Smooth muscle cell (in vitro differentiated cells): ENCODE measurements around the gene PCBP3. TPM values are rescaled to one million over a fixed set of nuclear protein-coding genes. Genes with fewer than 3 reads are reported as not detected.

Experiments
- DNase-seq: peaks from one replicate; lab custom pipeline; 2025; ENCODE audit not compliant: unreplicated experiment; lab: John Stamatoyannopoulos, UW
- H2AFZ ChIP-seq: fragments of 200-600 bp; sonication (generic); 2 replicates; pipeline ENCODE4 v1.6.0; 2016; ENCODE audit warnings: antibody characterized with exemption, low read depth, mild to moderate bottlenecking
- H3F3A ChIP-seq: fragments of 200-600 bp; sonication (generic); 2 replicates; pipeline ENCODE4 v1.6.0; 2017; ENCODE audit warnings: antibody characterized with exemption, low read depth
- H3K27ac ChIP-seq: fragments of 200-600 bp; sonication (generic); 2 replicates; pipeline ENCODE4 v1.5.1; 2016; ENCODE audit warnings: low read depth, mild to moderate bottlenecking
- H3K27me3 ChIP-seq: fragments of 200-600 bp; sonication (generic); 2 replicates; pipeline ENCODE4 v1.6.1; 2016; ENCODE audit warnings: low read depth, mild to moderate bottlenecking
- H3K36me3 ChIP-seq: fragments of 200-600 bp; sonication (generic); 2 replicates; pipeline ENCODE4 v1.5.1; 2016; ENCODE audit warnings: low read depth
- H3K4me1 ChIP-seq: fragments of 200-600 bp; sonication (generic); 2 replicates; pipeline ENCODE4 v1.5.1; 2016; ENCODE audit warnings: low read depth
- H3K4me2 ChIP-seq: fragments of 200-600 bp; sonication (generic); 2 replicates; pipeline ENCODE4 v1.6.0; 2016; ENCODE audit warnings: mild to moderate bottlenecking
- H3K4me3 ChIP-seq: fragments of 200-600 bp; sonication (generic); 2 replicates; pipeline ENCODE4 v1.5.1; 2016; ENCODE audit warnings: mild to moderate bottlenecking
- H3K79me2 ChIP-seq: fragments of 200-600 bp; sonication (generic); 2 replicates; pipeline ENCODE4 v1.6.0; 2016; ENCODE audit warnings: low read depth, mild to moderate bottlenecking
- H3K9ac ChIP-seq: fragments of 200-600 bp; sonication (generic); 2 replicates; pipeline ENCODE4 v1.6.0; 2016; ENCODE audit warnings: low read depth
- H3K9me3 ChIP-seq: fragments of 200-600 bp; sonication (generic); replicated peaks from 2 replicates; pipeline ENCODE4 v1.5.1; 2016; ENCODE audit warnings: low read depth
- H4K20me1 ChIP-seq: fragments of 200-600 bp; sonication (generic); 2 replicates; pipeline ENCODE4 v1.6.0; 2016; ENCODE audit warnings: low read depth
- WGBS: methylation state at CpG from one replicate; pipeline ENCODE4 v1.1.7; 2016; ENCODE audit warnings: low lambda C conversion rate; 5-methylcytosine and 5-hydroxymethylcytosine counted together
- polyA plus RNA-seq: library from polyadenylated mRNA; unstranded; fragments of >200 nt; fragmentation: Nextera tagmentation; extraction: Ambion mirVana; gene quantifications from 2 replicates; pipeline ENCODE4 v1.2.1, GENCODE V29; 2016
- total RNA-seq: library from RNA; depleted of rRNA; stranded (reverse); fragments of >200 nt; gene quantifications from 2 replicates; pipeline ENCODE4 v1.2.3, GENCODE V29; 2014
- TF ChIP-seq, protein P1 (sequence below): fragments of 200-600 bp; sonication (generic); IDR thresholded peaks from 2 replicates; pipeline ENCODE4 v1.5.1; 2017; ENCODE audit warnings: borderline replicate concordance, mild to moderate bottlenecking, antibody characterized with exemption; ENCODE audit not compliant: insufficient read depth, poor library complexity, severe bottlenecking

Gene PCBP3
- total and polyA plus RNA-seq, 2 experiments from 2014 or later, result 8.9 to 23.1 TPM

DNA sequence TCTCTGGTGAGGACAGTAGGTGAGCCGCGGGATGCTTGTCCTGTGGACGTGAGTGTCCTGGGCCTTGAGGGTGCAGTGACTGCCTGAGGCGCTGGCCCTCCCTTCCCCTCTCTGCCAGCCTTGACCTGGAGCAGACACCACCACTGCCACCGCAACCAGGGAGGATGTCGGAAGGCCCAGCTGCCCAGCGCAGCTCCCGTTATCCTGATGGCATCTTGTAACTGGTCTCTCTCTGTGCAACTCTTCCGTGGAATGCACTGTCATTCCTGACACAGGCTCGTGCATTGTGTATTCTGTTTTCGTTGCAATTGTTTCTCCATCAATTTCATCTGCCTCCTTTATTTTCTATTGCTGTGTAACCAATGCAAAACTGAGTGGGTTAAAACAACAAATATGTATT is 118.2 kb downstream of the PCBP3 start:
- H2AFZ ChIP-seq, result no peak overlapping the region
- H3K27me3 ChIP-seq, result no peaks in the 10 kb centered on the region
- H4K20me1 ChIP-seq, result no peaks in the 10 kb centered on the region
- H3K4me3 ChIP-seq, result no peak overlapping the region
- no peaks in the 10 kb centered on the region for H3K4me1 ChIP-seq
- no peak for DNase-seq
- 93% methylated on average over 11 of the region's 11 CpGs for WGBS
- H3K27ac ChIP-seq, result no peak overlapping the region
- H3K4me2 ChIP-seq, result no peak overlapping the region
- no peaks in the 10 kb centered on the region for H3K79me2 ChIP-seq
- H3K9ac ChIP-seq, result no peak overlapping the region
- H3K9me3 ChIP-seq, result no peaks in the 10 kb centered on the region
- peaks cover 3% of the 10 kb centered on the region for H3K36me3 ChIP-seq
- TF ChIP-seq, protein P1, sequence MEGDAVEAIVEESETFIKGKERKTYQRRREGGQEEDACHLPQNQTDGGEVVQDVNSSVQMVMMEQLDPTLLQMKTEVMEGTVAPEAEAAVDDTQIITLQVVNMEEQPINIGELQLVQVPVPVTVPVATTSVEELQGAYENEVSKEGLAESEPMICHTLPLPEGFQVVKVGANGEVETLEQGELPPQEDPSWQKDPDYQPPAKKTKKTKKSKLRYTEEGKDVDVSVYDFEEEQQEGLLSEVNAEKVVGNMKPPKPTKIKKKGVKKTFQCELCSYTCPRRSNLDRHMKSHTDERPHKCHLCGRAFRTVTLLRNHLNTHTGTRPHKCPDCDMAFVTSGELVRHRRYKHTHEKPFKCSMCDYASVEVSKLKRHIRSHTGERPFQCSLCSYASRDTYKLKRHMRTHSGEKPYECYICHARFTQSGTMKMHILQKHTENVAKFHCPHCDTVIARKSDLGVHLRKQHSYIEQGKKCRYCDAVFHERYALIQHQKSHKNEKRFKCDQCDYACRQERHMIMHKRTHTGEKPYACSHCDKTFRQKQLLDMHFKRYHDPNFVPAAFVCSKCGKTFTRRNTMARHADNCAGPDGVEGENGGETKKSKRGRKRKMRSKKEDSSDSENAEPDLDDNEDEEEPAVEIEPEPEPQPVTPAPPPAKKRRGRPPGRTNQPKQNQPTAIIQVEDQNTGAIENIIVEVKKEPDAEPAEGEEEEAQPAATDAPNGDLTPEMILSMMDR, result no peak
- H3F3A ChIP-seq, result no peaks in the 10 kb centered on the region

DNA sequence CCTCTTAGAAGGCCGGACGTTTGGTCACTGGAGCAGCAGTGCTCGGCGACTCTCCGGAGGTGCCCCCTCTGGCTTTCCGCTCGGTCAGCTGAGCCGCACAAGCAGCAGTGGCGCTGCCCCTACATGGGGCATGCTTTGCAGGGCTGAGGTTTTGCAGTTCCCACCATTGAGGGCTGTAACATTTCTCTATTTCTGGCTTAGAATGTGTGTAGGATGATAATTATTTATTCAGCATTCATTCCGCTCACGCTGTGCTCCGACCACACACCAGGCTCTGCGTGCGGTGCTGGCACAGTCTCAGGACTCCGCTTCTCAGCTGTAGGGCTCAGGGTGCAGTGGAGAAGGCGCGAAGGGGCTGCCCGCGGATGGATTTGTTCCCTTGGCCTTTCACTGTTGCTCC is 119.5 kb downstream of the PCBP3 start:
- H3K9ac ChIP-seq, result no peak overlapping the region
- H3K79me2 ChIP-seq, result no peaks in the 10 kb centered on the region
- H3K27me3 ChIP-seq, result no peaks in the 10 kb centered on the region
- 97% methylated on average over 19 of the region's 19 CpGs for WGBS
- H4K20me1 ChIP-seq, result no peaks in the 10 kb centered on the region
- no peak overlapping the region for H3K27ac ChIP-seq
- no peak overlapping the region for H3K4me3 ChIP-seq
- TF ChIP-seq, protein P1, result no peak
- no peaks in the 10 kb centered on the region for H3K4me1 ChIP-seq
- no peaks in the 10 kb centered on the region for H3K9me3 ChIP-seq
- DNase-seq, result no peak
- H3K4me2 ChIP-seq, result no peak overlapping the region
- H3F3A ChIP-seq, result no peaks in the 10 kb centered on the region
- no peak overlapping the region for H2AFZ ChIP-seq
- H3K36me3 ChIP-seq, result peaks cover 3% of the 10 kb centered on the region

DNA sequence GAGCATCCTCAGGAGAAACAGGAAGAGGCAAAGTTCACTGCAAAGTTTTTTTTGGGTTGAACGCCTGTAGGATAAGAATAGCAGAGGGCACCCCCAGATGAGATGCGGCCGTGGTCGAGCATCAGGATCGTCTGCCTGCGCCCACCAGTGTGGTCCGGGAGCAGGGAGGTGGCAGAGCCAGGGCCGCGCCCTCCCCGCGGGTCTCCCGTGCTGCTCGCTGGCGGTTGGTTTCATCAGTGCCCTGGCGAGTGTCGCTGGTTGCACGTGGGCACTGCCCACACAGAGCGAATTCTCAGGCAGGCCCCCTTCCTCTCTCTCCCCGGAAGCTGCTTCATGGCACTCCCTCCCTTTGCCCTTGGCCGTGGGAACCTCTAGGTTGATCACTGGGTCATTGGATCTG is 120.0 kb downstream of the PCBP3 start:
- no peaks in the 10 kb centered on the region for H3K79me2 ChIP-seq
- no peaks in the 10 kb centered on the region for H3K9me3 ChIP-seq
- H3K36me3 ChIP-seq, result peaks cover 3% of the 10 kb centered on the region
- no peak overlapping the region for H3K27ac ChIP-seq
- 95% methylated on average over 20 of the region's 20 CpGs for WGBS
- TF ChIP-seq, protein P1, result no peak
- no peak for DNase-seq
- no peak overlapping the region for H2AFZ ChIP-seq
- H3F3A ChIP-seq, result no peaks in the 10 kb centered on the region
- H3K4me1 ChIP-seq, result no peaks in the 10 kb centered on the region
- H3K4me3 ChIP-seq, result no peak overlapping the region
- H4K20me1 ChIP-seq, result no peaks in the 10 kb centered on the region
- no peak overlapping the region for H3K4me2 ChIP-seq
- H3K27me3 ChIP-seq, result no peaks in the 10 kb centered on the region
- no peak overlapping the region for H3K9ac ChIP-seq

DNA sequence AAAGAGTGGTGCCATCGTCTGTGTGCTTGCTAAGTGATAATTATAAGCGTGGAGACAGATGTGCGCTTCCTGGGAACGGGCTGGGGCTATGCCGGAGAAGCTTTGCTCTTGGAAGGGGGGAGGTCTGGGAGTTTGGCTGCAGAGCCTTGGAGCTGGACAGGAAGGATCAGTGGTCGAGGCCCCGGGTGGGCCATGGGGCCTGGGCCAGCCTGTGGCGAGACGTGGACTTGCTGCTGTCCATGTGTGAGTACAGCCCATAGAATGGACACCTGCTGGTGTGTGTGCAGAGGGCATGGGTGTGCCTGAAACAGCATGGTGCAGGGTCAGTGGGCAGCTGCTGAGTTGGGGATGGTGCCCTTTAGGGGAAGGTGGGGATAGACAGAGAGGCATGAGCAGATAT is 121.3 kb downstream of the PCBP3 start:
- H3K27ac ChIP-seq, result no peak overlapping the region
- no peaks in the 10 kb centered on the region for H4K20me1 ChIP-seq
- H3K79me2 ChIP-seq, result no peaks in the 10 kb centered on the region
- H3K4me1 ChIP-seq, result no peaks in the 10 kb centered on the region
- TF ChIP-seq, protein P1, result no peak
- no peak overlapping the region for H3K4me3 ChIP-seq
- no peak overlapping the region for H2AFZ ChIP-seq
- peaks cover 3% of the 10 kb centered on the region for H3K36me3 ChIP-seq
- no peaks in the 10 kb centered on the region for H3F3A ChIP-seq
- 95% methylated on average over 9 of the region's 9 CpGs for WGBS
- no peak for DNase-seq
- H3K9ac ChIP-seq, result no peak overlapping the region
- no peak overlapping the region for H3K4me2 ChIP-seq
- no peaks in the 10 kb centered on the region for H3K27me3 ChIP-seq
- H3K9me3 ChIP-seq, result no peaks in the 10 kb centered on the region
